C4-2B (cell line): ENCODE data around the gene FAM186B.

Experiments used
- ZFX ChIP-seq: fragments of 450-650 bp; IDR thresholded peaks from 2 replicates; pipeline ENCODE4 v1.6.1; 2017
- TF ChIP-seq, protein P1 (sequence below): fragments of 450-650 bp; conservative IDR thresholded peaks from 2 replicates; pipeline ENCODE4 v1.5.1; 2017; ENCODE audit warnings: mild to moderate bottlenecking

GRCh38 chr12:49557187-49557916, 48.1 kb downstream of the FAM186B start:
- TF ChIP-seq, protein P1, sequence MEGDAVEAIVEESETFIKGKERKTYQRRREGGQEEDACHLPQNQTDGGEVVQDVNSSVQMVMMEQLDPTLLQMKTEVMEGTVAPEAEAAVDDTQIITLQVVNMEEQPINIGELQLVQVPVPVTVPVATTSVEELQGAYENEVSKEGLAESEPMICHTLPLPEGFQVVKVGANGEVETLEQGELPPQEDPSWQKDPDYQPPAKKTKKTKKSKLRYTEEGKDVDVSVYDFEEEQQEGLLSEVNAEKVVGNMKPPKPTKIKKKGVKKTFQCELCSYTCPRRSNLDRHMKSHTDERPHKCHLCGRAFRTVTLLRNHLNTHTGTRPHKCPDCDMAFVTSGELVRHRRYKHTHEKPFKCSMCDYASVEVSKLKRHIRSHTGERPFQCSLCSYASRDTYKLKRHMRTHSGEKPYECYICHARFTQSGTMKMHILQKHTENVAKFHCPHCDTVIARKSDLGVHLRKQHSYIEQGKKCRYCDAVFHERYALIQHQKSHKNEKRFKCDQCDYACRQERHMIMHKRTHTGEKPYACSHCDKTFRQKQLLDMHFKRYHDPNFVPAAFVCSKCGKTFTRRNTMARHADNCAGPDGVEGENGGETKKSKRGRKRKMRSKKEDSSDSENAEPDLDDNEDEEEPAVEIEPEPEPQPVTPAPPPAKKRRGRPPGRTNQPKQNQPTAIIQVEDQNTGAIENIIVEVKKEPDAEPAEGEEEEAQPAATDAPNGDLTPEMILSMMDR: no peak
- TF ChIP-seq ZFX: no peak
